LHCN-M2 (cell line): ENCODE data around the gene MPDZ. TPM values are rescaled to one million over a fixed set of nuclear protein-coding genes. Genes with fewer than 3 reads are reported as not detected.
A peak's percentile ranks its signal among the peaks of the same experiment; 100 is the strongest.

Experiments used
- DNase-seq: peaks from one replicate; pipeline ENCODE4 v3.0.0-alpha.2; 2012; ENCODE audit warnings: low read depth
- total RNA-seq: library from RNA; depleted of rRNA; stranded (reverse); fragments of >200 nt; gene quantifications from 2 replicates; pipeline ENCODE4 v1.2.3, GENCODE V29; 2014

The MPDZ gene
- total RNA-seq, 1 experiment from 2014 or later, result 11.7 TPM

DNA sequence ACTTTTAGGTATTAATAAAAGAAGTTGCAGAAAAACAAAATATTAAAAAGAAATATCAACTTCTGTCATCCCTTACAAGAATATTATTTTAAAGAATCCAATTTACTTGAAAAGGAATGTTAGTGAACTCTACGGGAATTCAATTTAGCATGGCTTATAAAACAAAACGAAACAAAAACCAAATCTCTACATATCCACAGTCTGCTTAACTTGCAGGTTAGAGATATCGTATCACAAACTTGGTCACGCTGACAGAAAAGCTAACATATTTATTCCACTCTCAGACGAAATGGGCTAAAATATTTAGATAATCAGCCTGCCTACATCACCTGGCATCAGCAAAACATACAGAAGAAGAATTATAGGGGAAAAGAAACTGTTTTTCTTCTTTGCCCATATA is 92.7 kb downstream of the MPDZ start:
- DNase-seq, result no peak

DNA sequence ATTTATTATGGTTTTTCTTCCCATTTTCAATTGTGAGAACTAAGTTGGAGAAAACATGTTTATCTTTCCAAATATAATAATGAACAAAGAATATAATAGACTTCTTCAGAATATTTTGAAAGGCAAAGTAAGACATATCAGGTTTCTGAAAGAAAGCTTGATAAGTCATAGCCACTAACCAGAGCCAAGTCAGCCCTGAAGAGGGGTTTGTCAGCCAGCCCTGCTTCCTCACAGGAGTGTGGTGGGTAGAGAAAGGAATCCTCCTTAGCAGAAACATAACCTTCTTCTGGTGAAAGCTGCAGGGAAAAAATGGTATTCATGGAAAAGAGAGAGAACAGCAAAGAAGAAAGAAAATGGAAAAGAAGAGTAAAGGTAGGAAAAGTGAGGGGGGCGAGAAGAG is 93.4 kb downstream of the MPDZ start:
- DNase-seq, result peak; percentile 5

DNA sequence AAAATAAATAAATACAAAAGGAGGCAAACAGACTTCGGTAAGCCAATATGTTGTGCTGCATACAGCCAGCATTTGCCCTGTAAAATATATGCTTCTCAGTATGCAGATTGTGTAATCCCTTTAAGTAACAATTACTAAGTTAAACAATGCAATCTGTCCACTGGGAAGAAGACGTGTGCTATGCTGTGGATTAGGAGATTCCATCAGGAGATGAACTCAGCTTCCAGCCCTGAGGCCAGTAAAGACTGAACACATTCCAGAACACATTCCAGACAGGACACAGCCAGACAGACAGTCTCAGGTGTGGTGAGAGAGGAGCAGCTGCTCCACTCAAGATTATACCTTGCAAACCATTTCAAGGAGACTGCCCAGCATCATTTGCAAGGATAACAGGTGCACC is 97.8 kb downstream of the MPDZ start:
- peak; percentile 11 for DNase-seq

DNA sequence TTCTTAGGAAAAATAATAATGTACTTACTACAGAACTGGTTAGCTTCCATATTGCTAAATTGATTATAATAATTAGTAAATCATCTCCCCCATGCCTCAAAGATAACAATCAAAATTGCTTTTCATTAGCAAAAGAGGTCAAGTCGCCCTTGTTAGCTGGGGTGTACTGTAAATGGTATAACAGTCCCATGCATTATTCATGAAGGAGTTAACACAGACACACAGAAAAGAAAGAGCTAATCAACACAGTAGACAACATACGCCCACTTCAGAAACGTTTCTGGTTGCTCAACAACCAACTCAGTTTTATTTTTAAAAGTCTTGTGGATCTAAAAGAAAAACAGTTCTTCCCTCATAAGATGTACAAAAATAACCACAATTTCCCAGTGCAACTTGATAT is 100.2 kb downstream of the MPDZ start:
- peak; percentile 3 for DNase-seq

DNA sequence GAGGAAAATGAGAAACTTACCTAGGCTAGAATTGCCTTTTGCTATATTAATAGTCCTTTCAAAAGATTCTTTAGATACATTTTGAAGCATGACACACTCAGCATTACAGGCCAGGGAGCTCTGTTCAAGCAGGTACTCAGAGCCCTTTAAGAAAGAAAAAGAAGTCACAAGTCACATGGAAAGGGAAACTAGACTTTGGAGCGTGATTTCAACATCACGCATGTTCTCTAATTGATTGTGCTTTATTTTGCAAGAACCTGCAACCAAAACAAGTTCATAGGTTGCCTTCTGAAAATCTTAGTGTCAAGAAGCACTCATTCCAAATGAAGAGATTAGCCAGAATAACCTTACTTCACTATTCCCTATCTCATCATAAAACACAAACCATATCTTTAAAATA is 103.8 kb downstream of the MPDZ start:
- DNase-seq, result no peak

DNA sequence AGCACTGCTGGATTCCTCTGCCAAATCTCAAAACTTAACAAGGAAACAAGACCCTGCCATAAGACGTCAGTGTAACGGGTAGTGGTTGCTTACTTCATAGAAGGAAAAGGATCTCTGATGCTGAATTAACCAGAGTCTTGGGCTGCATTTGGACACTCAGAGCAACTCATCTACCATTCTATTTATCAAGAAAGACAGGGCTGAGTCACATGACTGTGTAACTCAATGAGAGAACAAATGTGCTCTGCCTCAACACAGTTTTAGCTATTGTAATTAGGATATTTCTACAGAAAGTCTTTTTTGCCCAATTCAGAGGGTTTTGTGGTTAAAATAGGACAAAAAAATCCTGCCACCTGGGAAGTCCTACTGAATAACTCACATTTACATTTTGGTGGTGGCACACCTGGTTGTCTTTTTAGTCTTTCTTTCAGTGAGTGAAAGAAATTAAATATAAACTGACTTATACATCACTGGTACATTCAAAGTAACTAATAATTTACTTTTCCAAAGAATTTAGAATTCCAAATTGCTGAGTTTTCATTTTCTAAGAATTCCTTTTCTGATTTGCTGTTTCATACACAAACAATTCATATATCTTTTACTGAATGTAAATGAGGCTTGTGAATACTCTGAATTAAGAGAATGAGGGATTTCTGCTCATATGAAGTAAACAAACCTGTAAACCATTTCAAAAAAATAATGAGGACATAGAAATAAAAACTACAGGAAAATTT is 104.4 kb downstream of the MPDZ start:
- DNase-seq, result no peak

DNA sequence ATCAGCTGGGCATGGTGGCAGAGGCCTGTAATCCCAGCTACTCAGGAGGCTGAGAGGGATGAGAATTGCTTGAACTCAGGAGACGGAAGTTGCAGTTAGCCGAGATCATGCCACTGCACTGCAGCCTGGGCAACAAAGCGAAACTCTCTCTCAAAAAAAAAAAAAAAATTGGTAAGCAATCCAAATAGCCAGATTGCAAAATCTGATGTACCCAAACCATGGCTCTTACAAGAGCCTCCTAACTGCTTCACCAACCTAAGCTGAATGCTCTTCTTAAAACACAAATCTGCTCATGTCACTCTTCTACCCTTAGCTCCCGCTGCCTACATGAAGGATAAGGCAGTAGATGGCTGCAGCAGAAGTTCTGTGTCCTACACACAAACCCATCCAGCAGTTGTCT is 105.9 kb downstream of the MPDZ start:
- no peak for DNase-seq

DNA sequence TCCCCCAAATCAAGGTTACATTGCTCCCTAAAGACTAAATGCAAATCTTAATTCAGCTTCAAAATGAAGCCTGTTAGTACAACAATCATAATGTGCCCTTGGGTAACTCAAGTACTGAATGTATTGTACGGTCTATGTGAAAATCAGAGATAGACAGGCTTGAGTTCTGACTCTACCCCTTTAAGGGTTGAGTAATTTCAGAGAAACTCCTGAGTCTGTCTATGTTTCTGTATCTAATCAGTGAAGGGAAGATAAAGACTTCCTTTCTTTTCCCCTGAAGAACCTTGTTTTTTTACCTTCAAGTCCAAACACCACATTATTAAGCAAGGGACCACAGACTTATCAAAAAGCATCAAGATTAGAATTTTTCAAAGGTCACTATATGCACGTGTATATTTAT is 108.2 kb downstream of the MPDZ start:
- no peak for DNase-seq

DNA sequence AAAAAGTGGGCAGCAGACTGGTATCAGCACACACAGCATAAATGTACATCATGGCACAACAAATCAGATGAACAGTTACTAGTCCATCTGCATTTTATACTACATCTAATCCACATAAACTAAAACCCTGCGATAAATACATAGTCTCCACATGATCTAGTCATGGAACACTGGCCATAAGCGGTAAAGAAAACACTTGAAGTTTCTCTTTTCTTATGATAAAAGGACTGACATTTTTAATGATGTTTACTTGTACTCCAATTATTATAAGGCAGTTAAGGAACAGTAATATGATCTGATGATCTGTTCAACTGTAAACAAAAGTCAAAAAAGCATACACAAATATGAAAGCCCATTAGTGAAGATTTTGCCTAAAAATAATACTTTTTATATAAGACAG is 112.5 kb downstream of the MPDZ start:
- DNase-seq, result no peak

DNA sequence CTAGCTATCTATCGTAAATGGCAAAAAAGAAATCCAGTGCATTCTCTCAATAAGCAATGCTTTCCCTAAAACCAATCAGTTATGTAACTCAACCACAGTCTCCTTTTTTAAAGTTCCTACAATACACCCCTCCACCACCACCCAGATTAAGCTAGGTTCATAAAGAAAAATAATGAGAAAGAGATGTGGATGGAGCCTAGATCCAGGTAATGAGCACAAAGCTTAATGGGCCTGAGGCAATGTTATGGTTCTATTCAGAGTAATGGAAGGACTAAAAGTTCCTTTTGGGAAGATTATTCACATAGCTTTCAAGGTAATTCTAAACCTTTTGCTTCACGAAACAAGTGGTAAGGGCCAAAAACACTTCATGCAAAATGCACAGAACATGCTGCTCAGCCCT is 113.5 kb downstream of the MPDZ start:
- DNase-seq, result no peak

DNA sequence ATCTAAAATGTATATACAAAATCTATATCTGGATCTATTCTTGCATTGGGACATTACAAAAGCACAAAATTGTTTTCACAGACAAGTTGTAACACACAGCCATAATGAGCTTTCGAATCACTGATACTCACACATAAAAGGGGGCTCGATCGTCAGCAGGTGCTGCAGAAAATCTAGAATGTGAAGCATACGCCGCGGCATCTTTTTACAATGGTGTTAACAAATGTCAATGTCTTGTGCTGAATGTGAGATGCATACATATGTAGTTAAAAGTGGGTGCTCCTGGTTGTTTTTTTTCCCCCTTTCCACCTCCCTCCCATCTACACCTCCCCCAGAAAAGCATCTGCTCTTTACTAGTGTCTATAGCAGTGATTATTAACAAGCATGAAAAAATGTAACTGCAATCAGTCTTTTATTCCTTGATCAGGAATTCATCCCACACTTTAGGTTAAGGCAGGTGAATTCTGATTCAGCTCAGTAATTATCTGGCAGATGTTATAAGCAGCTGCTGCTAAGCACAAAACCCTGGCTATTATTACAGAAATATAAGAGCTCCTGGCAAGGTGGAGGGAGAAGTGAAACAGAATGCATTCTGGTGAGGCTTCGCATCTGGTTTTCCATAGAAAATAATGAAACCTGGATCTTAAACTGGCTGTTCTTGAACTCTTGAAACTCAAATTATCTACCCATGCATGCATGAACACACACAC is 114.1 kb downstream of the MPDZ start:
- no peak for DNase-seq

DNA sequence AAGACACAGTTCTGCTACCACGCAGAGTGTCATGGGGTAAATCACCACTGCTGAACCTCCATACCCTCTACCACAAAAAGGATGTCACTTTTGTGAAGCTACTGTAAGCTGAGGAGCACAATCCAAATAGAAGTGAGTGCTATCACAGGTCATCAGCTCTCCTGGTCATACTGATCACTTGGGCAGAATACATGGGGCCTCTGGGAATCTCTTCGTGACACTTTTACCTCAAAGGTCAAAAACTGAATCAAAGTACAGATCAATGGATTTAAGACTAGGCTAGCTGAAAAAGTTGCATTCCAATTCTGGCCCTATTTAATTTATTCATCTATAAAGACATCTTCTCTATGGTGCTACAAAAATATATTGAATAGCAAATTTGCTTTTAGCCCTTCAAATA is 115.5 kb downstream of the MPDZ start:
- DNase-seq, result no peak

DNA sequence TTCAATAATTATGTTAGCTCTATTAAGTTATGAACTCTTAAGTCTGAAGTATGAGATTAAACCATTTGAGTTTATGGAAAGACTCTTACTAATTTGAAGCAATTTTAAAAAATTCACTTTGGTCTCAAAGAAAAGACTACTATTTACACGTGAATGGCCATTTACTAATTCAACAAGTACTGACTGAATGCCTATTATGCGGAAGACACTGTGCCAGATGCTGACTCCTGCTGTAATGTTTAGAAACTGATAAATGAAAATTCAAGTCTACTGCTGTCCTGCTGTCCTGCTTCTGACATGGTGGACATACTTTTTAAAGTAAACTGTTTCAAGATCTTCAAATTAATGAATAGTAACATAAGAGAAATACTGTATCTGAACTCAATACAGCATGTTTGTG is 116.2 kb downstream of the MPDZ start:
- no peak for DNase-seq

DNA sequence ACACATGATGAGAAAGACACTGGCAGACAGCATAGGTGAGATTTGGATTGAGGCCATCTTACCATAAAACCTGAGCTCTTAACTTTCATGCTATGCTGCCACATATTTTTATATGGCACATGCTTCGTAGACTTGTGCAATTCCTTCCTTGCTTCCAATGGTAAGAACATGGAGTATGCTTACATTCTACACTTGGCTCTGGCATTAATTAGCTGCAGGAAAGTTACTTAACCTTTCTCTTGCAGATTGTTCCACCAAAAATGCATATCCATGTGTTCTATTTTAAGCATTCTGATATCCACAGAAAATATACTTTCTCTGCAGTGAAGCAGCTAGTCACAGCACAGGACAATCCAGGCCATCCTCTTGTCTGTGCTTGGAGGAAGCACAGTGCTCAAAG is 119.4 kb downstream of the MPDZ start:
- DNase-seq, result no peak

DNA sequence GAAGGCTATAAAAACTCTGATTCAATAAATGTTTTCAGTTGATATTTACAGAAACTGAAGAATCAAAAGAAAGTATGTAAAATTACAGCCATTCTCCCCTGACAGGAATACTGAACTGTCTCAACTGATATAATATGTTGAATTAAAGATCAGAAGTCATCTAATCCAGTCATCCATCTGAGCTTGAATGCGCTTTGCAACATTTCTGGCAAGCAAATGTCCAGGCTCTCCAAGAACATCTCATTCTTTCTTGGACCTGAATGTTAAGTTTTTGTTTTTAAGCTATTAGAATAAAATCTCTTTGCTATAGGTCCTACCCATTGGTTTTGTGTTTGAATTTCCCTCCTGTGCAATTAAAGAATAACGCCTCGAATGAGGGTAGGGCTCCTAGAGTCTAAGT is 120.5 kb downstream of the MPDZ start:
- DNase-seq, result no peak

DNA sequence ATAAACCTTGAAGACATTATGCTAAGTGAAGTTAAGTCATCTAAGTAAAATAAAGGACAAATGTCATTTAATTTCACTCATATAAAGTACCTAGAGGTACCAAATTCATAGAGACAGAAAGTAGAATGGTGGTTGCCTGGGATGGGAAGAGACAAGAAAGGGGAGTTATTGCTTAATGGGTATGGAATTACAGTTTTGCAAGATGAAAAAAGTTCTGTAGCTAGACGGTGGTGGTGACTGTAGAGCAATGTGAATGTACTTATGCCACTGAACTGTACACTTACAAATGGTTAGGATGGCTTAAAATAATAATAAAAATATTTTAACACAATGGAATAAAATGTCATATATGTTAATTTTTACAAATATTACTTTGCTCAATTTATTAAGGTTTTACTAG is 128.0 kb downstream of the MPDZ start:
- DNase-seq, result no peak

DNA sequence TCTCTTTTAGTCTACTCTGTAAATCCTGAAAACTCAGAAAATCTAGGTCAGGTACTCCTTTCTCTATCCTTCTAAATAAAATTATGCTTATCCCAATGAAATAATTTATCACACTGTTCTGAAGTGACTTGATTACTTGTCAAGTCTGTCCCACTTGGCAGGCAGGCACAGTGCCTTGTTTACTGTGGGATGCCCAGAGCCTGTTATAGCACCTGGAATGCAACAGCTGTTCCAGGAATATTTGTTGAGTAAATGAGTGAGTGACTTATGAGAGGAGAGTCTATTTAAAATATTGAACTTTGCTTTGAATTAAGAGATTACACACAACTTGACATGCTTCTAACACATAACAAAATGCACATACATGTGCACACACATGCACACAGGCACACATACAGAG is 130.0 kb downstream of the MPDZ start:
- peak; percentile 14 for DNase-seq

DNA sequence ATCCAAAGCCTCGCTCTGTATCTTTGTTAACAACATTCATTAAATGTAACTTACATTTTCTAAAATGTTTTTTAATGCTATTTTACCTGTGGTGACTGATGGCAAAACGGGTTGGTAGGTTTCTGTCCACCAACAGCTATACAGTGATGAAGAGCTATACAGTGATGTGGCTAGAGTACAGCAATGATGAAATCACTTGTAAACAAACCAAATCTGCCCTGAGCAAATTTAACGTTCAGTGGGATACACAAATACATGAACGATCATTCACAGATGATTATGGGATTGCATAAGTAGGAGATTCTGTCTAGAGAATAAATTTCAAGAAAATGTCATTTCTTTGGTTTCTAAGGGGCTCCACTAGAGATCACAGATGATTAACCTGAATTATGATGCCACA is 132.7 kb downstream of the MPDZ start:
- no peak for DNase-seq

DNA sequence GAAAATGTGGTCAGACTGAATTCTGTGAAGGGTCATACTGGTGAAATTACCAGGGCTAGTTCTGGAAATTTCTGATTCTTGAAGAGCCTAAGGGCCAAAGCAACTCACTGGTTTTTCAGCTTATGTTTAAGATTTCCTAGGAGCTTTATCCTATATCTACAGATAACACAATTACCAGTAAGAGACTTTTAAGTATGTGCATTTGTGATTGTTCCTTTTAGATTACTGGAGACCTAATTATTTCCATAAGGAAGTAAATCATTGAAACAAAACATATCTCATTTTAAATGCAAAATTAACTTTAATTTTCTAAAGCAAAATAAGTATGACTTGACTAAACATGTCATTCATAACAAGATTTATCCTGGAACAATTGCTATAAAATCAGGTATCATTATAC is 134.2 kb downstream of the MPDZ start:
- no peak for DNase-seq

DNA sequence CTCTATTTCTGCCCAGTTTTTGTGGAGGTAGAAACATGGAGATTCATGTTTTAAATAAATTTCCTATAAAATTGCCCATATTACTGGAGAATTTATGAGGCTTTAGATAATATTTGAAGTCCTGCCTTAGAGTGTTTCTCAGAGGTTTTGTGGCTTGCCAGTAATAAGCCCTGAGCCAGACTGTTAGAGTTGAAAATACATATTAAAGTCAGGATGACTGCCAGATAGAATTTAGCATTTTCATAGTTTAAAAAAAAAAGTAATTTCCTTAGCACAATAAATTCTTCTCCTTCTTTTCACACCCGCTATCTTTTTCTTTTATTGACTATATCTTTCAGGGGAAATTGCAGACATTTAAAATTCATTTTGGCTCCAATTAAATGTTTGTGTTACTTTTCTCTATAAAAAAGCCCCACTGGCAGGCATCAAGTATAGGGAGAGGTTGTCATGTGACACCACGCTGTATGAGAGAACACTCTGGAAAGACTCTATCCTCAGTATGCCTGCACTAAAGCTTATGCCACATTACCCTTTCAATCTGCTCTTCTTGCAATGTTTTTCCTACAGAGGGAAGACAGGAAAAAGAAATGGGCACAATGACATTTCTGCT is 135.2 kb downstream of the MPDZ start:
- DNase-seq, result no peak

DNA sequence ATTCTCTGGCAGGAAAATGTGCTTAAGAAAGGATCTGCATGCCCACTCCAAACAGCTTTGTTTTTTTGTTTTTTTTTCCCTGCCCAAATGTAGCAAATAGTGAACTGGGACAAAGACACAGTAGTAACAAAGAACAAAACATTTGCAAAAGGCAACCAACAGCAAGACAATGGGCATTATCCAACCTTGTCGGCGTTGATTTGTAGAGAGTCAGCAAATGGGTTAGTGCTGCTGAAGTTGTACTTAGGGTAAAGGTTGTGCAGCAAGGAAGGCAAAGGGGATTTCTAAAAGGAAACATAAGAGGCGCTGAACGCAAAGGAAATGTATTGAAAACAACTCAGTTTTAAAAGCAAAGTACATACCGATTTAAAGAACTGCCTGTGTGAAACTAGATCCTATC is 136.2 kb downstream of the MPDZ start:
- DNase-seq, result no peak

DNA sequence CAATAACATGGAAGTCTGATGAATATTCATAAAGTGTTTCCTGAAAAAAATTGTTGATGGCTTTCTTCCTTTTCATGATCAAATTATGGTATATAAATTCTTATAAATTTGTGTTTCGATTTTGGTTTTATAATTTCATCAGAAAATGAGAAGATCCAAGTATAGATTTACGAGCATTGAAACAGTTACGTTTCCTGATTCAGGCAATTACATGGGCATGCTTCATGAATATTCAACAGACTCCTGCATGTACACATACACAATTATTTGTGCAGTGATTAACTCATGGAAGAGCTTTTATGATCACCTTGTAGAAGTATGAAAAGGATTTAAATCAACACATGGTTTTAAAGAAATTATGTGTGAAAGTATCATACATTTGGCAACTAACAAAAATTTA is 136.7 kb downstream of the MPDZ start:
- DNase-seq, result no peak

DNA sequence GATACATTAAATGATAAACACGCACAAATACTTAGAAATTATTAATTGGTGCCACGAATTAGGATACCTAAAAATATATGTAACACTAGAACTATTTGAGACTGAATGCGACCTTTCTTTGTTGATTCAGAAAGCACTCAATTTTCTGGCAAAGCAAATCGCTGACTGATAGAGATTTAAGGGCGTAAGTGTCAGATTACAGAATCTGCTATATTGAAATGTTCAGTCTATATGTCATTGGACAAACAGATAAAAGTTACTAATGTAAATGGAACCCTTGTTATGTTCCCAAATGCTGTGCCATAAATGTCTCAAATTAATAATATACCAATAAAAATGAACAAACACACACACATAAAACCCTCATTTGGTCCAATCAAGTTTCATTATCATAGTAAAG is 137.9 kb downstream of the MPDZ start:
- no peak for DNase-seq
